Esophagus (tissue), 2 donors: Measurements from ENCODE around the gene KLHDC8B. TPM values are rescaled to one million over a fixed set of nuclear protein-coding genes. Genes with fewer than 3 reads are reported as not detected.

ENCODE experiments used
- H3K27ac ChIP-seq, 2 donors: one replicate each; pipeline ENCODE4 v1.5.1; 2013; ENCODE audit warnings: low read depth in 2 of 2, mild to moderate bottlenecking in 2 of 2, inconsistent platforms in 1 of 2, low read length in 1 of 2, moderate library complexity in 1 of 2
- H3K27me3 ChIP-seq, 2 donors: one replicate each; pipeline ENCODE4 v1.6.1; 2013; ENCODE audit warnings: low read length in 2 of 2, control low read depth in 1 of 2, mild to moderate bottlenecking in 1 of 2; ENCODE audit not compliant: insufficient read depth in 2 of 2, control insufficient read depth in 1 of 2
- H3K36me3 ChIP-seq, 2 donors: one replicate each; pipeline ENCODE4 v1.6.1; 2013; ENCODE audit warnings: low read length in 1 of 2; ENCODE audit not compliant: control insufficient read depth in 2 of 2, insufficient read depth in 2 of 2
- H3K4me1 ChIP-seq, 2 donors: one replicate each; pipeline ENCODE4 v1.6.1; 2013; ENCODE audit warnings: low read length in 1 of 2; ENCODE audit not compliant: control insufficient read depth in 2 of 2, insufficient read depth in 2 of 2
- H3K4me3 ChIP-seq, 2 donors: one replicate each; pipeline ENCODE4 v1.5.1; 2013; ENCODE audit warnings: low read length in 2 of 2, mild to moderate bottlenecking in 2 of 2, low read depth in 1 of 2, moderate library complexity in 1 of 2
- H3K9me3 ChIP-seq, 2 donors: one replicate each; pipeline ENCODE4 v1.6.1; 2013; ENCODE audit warnings: mild to moderate bottlenecking in 2 of 2, low read depth in 1 of 2, low read length in 1 of 2, moderate library complexity in 1 of 2; ENCODE audit not compliant: control insufficient read depth in 2 of 2, insufficient read depth in 1 of 2
- WGBS, 2 donors: extraction: QIAGEN DNeasy Blood & Tissue Kit; methylation state at CpG; one replicate each; pipeline ENCODE4 v1.1.7; 2013; 5-methylcytosine and 5-hydroxymethylcytosine counted together
- polyA plus RNA-seq, 2 donors: library from polyadenylated mRNA; stranded (reverse); fragments of 200-250 nt; gene quantifications; one replicate each; pipeline ENCODE4 v1.2.3, GENCODE V29; 2013
- donor health status: healthy with polysubstance abuse.
- donor health status: Bipolar disorder and iron deficiency.

The KLHDC8B gene
- polyA plus RNA-seq: 10 to 100 TPM; 24.5 to 39.0 TPM

- Histone ChIP-seq H3K27ac (peak within 1 kb of the TSS; percentile 76 to 83), H3K4me3 (peak within 1 kb of the TSS; percentile 68 to 81), H3K9me3 (no peaks in the 10 kb centered on the region), H3K27me3 (no peaks in the 10 kb centered on the region), H3K36me3 (peaks cover 0 to 15% of the 10 kb centered on the region in 2 donors), H3K4me1 (peaks cover 6 to 17% of the 10 kb centered on the region in 2 donors)
- WGBS, 2 donors: 1 to 2% methylated on average over 49 to 57 of the region's 57 CpGs
Observed at GRCh38 chr3:49171119-49171774, at the start of gene KLHDC8B. KLHDC8B (plus strand) TSS chr3:49171598; CDS start chr3:49172770, 1,172 bp downstream.

DNA sequence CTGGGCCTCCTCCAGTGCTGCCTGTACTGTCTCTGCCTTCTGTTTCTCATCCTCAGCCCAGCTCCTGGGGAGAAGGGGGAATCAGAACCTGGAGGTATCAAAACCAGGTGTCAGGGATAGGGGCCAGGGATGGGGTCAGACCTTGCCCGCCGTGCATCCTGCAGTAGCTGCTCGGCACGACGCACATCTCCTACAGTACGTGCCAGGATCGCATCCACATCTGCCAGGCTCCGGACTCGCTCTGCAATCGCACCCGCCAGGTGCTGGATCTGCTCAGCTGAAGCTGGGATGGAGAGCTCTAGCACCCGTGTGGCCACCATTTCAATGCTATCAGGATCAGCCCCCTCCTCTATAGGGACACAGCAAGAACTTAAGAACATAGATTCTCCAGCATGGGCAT is 49.4 kb upstream of the KLHDC8B start:
- Histone ChIP-seq H3K4me1 (peaks cover 12 to 13% of the 10 kb centered on the region in 2 donors), H3K27ac (peak overlapping the region in 1 of 2 donors; percentile 39), H3K9me3 (no peaks in the 10 kb centered on the region), H3K4me3 (no peak overlapping the region), H3K27me3 (no peaks in the 10 kb centered on the region), H3K36me3 (peaks cover 23 to 59% of the 10 kb centered on the region in 2 donors)
- 94 to 97% methylated on average over 12 of the region's 12 CpGs for WGBS, 2 donors

- peaks cover 12 to 13% of the 10 kb centered on the region in 2 donors for H3K4me1 ChIP-seq
- peak overlapping the region in 1 of 2 donors; percentile 39 for H3K27ac ChIP-seq
- H3K27me3 ChIP-seq: no peaks in the 10 kb centered on the region
- H3K4me3 ChIP-seq: no peak overlapping the region
- 77 to 89% methylated on average over 7 of the region's 7 CpGs for WGBS, 2 donors
- peaks cover 19 to 55% of the 10 kb centered on the region in 2 donors for H3K36me3 ChIP-seq
- no peaks in the 10 kb centered on the region for H3K9me3 ChIP-seq
Observed at GRCh38 chr3:49122451-49122850, 48.9 kb upstream of the KLHDC8B start.

- H3K4me1 ChIP-seq: peaks cover 12 to 13% of the 10 kb centered on the region in 2 donors
- H3K9me3 ChIP-seq: no peaks in the 10 kb centered on the region
- H3K27me3 ChIP-seq: no peaks in the 10 kb centered on the region
- no peak overlapping the region for H3K4me3 ChIP-seq
- 91% methylated on average over 17 of the region's 17 CpGs for WGBS, 2 donors
- peaks cover 16 to 51% of the 10 kb centered on the region in 2 donors for H3K36me3 ChIP-seq
- no peak overlapping the region for H3K27ac ChIP-seq
Observed at GRCh38 chr3:49122886-49123545, 48.4 kb upstream of the KLHDC8B start.

DNA sequence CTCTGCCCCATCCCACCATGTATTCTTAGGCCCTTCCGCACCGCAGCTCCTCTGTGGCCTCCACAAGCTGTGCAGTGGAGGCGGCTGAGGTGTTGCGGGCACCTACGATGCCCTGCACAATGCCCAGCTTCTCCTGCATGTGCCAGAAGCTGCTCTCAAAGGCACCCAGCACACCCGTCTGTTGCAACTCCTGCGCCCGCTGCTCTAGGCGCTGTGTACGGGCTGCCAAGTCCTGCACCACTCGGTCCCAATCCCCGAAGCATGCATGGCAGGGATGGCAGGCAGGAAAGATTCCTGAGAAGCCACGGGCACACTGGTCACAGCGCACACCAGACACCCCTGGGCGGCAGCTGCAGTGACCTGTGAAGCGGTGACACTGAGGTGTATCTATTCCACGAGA is 47.7 kb upstream of the KLHDC8B start:
- H3K36me3 ChIP-seq: peaks cover 16 to 57% of the 10 kb centered on the region in 2 donors
- H3K9me3 ChIP-seq: no peaks in the 10 kb centered on the region
- H3K27ac ChIP-seq: no peak overlapping the region
- WGBS, 2 donors: 94% methylated on average over 17 of the region's 17 CpGs
- H3K4me3 ChIP-seq: no peak overlapping the region
- H3K4me1 ChIP-seq: peaks cover 12 to 13% of the 10 kb centered on the region in 2 donors
- H3K27me3 ChIP-seq: no peaks in the 10 kb centered on the region

DNA sequence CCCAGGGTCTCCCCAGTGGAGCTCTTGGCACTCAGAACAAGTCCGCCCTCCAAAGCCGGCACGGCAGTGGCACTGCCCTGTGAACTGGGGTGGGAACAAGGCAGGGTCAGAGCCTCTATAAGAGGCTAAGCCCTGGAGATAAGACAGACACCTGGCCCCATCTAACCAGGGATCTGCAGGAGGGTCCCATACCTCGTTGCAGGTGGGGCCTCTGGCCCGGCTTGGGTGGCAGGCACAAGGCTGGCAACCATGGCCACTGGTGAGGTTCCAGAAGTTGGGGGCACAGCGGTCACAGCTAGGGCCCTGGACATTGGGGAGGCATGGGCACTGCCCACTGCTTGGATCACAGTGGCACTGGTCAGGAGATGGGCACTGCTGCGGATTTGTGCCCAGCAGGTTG is 47.2 kb upstream of the KLHDC8B start:
- no peaks in the 10 kb centered on the region for H3K9me3 ChIP-seq
- 84 to 91% methylated on average over 7 of the region's 7 CpGs for WGBS, 2 donors

GRCh38 chr3:49124991-49125670 is 46.3 kb upstream of the KLHDC8B start:
- WGBS, 2 donors: 71 to 73% methylated on average over 14 of the region's 14 CpGs
- H3K36me3 ChIP-seq: peaks cover 20 to 67% of the 10 kb centered on the region in 2 donors

More for the DNA sequence above, 47.2 kb upstream of the KLHDC8B start:
- Histone ChIP-seq H3K27ac (no peak overlapping the region), H3K4me1 (peaks cover 10 to 12% of the 10 kb centered on the region in 2 donors), H3K27me3 (no peaks in the 10 kb centered on the region), H3K4me3 (no peak overlapping the region), H3K36me3 (peaks cover 16 to 61% of the 10 kb centered on the region in 2 donors)

DNA sequence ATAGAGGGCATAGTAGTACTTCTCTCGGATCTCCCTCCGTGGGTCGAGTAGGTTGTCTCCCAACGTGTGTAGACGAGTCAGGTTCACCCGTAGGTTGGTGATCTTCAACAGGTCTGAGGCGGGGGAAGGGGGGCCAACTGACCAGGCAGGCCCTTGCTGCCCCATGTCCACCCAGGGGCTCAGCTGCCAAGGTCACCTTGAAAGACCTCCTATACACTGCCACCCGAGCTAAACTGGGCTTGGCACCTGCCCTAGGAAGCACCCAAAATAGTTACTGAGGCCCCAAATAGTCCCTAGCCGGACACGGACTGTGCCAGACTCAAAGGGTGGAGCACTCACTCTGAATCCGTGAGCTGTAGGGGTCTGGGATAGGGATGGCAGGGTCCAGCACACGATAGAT is 40.4 kb upstream of the KLHDC8B start:
- Histone ChIP-seq H3K27me3 (no peaks in the 10 kb centered on the region), H3K4me3 (no peak overlapping the region), H3K36me3 (peaks cover 9 to 34% of the 10 kb centered on the region in 2 donors), H3K9me3 (no peaks in the 10 kb centered on the region), H3K27ac (peak overlapping the region in 1 of 2 donors; percentile 7), H3K4me1 (peaks cover 13 to 18% of the 10 kb centered on the region in 2 donors)
- WGBS, 2 donors: 69 to 71% methylated on average over 12 of the region's 12 CpGs

More at GRCh38 chr3:49124991-49125670, 46.3 kb upstream of the KLHDC8B start:
- no peak overlapping the region for H3K4me3 ChIP-seq
- H3K27me3 ChIP-seq: no peaks in the 10 kb centered on the region
- no peak overlapping the region for H3K27ac ChIP-seq
- H3K4me1 ChIP-seq: peaks cover under 1 to 7% of the 10 kb centered on the region in 2 donors
- no peaks in the 10 kb centered on the region for H3K9me3 ChIP-seq

- 90 to 91% methylated on average over 6 of the region's 6 CpGs for WGBS, 2 donors
- Histone ChIP-seq H3K27ac (peak overlapping the region; percentile 85 to 87), H3K4me1 (peaks cover 13 to 18% of the 10 kb centered on the region in 2 donors)
Observed at GRCh38 chr3:49131576-49131975, 39.8 kb upstream of the KLHDC8B start.

More at GRCh38 chr3:49131576-49131975, 39.8 kb upstream of the KLHDC8B start:
- peaks cover 4 to 28% of the 10 kb centered on the region in 2 donors for H3K36me3 ChIP-seq
- no peaks in the 10 kb centered on the region for H3K9me3 ChIP-seq
- H3K4me3 ChIP-seq: peak overlapping the region; percentile 47 to 64
- H3K27me3 ChIP-seq: no peaks in the 10 kb centered on the region
